HL-60/S4 treated with phorbol 12-myristate 13-acetate at 8.2 ng/mL for 4 days and 3 days (cell line): ENCODE results near the gene CD40.

Experiments
- in situ Hi-C: fragments of 300-500 bp; cut with MboI; formaldehyde crosslinking; loops from 2 replicates; pipeline ENCODE4 v1.15.0; 2022; ENCODE audit warnings: low sequenced_read_pairs

The CD40 gene

GRCh38 chr20:46117704-46118467, at the start of gene CD40:
TSS of gene CD40 (plus strand) at chr20:46118314. CDS start at chr20:46118344, 30 bp downstream.
- in situ Hi-C loops, result no loop called here

- in situ Hi-C loops, result no loop called here
Observed at GRCh38 chr20:46070215-46070900, 47.8 kb upstream of the CD40 start.

- in situ Hi-C loops, result no loop called here
Observed at GRCh38 chr20:46071573-46071972, 46.5 kb upstream of the CD40 start.

- in situ Hi-C loops, result no loop called here
Observed at GRCh38 chr20:46073024-46073423, 45.1 kb upstream of the CD40 start.

- in situ Hi-C loops, result no loop called here
Observed at GRCh38 chr20:46073443-46073842, 44.7 kb upstream of the CD40 start.

- in situ Hi-C loops, result no loop called here
Observed at GRCh38 chr20:46074006-46074405, 44.1 kb upstream of the CD40 start.

GRCh38 chr20:46076806-46077205, 41.3 kb upstream of the CD40 start:
- in situ Hi-C loops, result no loop called here

GRCh38 chr20:46077642-46078305, 40.3 kb upstream of the CD40 start:
- in situ Hi-C loops, result no loop called here

- in situ Hi-C loops, result no loop called here
Observed at GRCh38 chr20:46078954-46079353, 39.2 kb upstream of the CD40 start.

- in situ Hi-C loops, result no loop called here
Observed at GRCh38 chr20:46081074-46081473, 37.0 kb upstream of the CD40 start.

- in situ Hi-C loops, result no loop called here
Observed at GRCh38 chr20:46083101-46083500, 35.0 kb upstream of the CD40 start.

GRCh38 chr20:46083531-46084061, 34.5 kb upstream of the CD40 start:
- in situ Hi-C loops, result no loop called here

GRCh38 chr20:46084805-46085178, 33.3 kb upstream of the CD40 start:
- in situ Hi-C loops, result no loop called here

GRCh38 chr20:46085179-46085851, 32.8 kb upstream of the CD40 start:
- in situ Hi-C loops, result no loop called here

- in situ Hi-C loops, result no loop called here
Observed at GRCh38 chr20:46087161-46087560, 31.0 kb upstream of the CD40 start.

- in situ Hi-C loops, result no loop called here
Observed at GRCh38 chr20:46088409-46089166, 29.5 kb upstream of the CD40 start.

- in situ Hi-C loops, result no loop called here
Observed at GRCh38 chr20:46089167-46089416, 29.0 kb upstream of the CD40 start.

- in situ Hi-C loops, result no loop called here
Observed at GRCh38 chr20:46089417-46090388, 28.4 kb upstream of the CD40 start, which contains the start of gene NCOA5. TSS of gene NCOA5 (minus strand) at chr20:46089962. CDS start at chr20:46079424, 10,538 bp downstream.
